ENCODE measurements around the gene MYOC.
"Not testable (repeated sequence)": the region's sequence is repeated elsewhere in the genome, so short reads cannot be mapped to it uniquely, and the experiment has no call there.

Gene MYOC

DNA sequence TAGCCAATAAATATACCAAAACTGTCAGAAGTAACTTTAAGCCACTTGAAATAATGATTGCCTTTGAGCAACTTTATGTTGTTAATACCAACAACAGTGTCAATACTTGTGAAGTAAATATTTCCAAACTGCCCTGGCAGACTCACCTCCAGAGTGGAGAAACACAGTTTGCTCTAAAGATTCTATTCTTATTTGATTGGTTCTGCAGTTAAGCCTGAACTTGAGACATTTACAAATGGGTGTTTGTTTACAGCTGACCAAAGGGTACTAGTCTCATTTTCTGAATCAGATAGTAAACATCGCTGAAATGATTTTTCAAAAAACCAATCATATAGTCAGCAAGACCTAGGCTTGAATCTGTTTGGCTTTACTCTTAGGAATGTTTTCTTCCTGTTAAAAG lies 1.3 kb upstream of the MYOC start:
- no peak for DNase-seq (ENCODE audit: low read depth in 2 of 2)

DNA sequence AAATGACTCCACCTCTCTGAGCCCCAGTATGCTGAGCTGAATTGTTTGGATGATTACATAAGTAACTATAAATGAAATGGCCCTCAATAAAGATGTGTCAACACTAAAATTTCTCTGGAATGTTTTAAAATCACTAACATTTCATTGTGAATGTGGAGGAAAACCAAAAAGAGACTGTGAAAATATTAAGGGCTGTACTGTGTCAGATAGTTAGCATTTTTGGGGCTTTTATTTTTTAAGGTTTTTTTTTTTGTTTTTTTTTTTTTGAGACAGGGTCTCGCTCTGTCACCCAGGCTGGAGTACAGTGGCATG lies 6.3 kb downstream of the MYOC start:
- no peak for DNase-seq (ENCODE audit: low read depth in 2 of 2)

DNA sequence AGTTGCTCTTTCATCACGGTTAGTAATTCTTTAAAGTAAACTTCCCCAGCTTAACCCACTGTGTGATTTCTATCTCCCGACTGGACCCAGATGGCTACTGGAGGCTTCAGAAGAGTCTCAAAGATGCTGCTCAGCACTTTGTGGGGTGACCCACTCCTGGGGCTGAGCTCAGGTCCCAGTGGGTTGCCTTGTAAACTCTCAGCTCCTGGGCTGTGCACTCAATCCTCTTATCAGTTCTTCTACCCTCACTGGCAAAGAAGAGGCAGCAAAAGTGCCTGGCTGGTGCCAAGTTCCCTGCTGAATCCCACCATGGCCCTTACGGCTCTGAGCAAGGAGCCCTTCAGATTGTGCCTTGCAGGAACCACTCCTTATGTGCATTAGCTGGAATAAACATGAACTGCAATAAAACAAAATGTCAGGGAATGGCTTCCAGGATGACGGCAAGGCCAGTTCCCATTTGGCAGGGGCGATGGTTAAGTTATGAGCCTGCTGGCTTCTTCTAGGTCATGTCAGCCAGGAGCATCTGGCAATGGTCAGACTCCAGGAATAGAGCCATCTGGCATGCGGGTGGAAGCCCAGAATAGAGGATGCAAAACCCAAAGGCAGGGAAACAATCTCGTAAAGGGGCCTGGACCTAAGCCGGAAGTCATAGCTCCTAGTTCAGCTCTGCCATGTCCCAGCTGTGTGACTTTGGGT lies 6.8 kb downstream of the MYOC start:
- no peak for DNase-seq (ENCODE audit: low read depth in 2 of 2)

DNA sequence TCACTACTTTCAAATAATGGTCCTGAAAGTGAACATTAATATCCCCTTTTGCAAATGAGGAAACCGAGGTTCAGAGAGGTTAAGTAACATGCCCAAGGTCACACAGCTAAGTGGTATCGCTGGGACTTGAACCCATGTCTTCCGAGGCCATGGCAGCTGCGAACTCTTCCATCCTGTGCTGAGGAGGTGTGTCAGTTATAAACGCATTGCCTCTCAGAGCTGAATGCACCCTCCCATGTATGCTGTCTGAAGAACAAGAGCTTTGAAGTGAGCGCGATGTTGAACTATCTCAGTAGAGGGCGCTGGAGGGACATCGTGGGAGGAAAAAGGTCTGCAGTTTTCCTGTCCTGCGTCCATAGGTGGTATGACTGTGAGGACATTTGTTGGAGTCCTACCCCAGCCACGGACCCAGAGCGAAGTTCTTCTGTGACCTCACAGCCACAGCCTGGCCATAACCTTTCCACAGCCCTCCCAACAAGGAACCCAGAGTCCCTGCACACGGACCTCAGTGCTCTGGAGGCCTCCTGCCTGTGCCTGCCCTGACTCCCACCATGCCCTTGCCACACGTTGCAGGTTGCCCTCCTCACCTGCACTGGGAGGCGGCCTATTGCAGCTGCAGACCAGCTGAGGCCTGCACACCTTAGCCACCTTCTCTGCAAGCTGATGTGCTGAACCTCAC lies 7.5 kb downstream of the MYOC start:
- DNase-seq (ENCODE audit: low read depth in 2 of 2), result peak; percentile 53 to 54

DNA sequence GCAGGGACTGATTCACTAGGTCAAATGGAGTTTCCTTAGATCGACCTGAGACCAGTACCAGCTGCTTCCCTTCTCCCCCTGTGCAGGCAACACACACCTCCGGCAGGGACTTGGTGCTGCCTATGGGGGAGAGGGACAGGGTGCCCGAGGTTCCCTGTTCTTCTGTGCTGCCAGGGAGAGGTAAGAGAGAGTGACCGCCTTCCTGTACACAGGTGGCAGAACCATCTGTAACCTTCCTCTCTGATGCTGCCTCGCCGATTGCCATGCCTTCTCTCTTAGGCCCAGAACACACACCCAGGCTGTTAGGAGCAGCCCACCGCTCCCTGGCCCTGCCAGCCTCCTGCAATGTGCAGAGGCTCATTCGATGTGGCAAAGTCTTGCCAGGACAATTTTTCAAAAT lies 9.3 kb downstream of the MYOC start:
- DNase-seq (ENCODE audit: low read depth in 2 of 2), result no peak

DNA sequence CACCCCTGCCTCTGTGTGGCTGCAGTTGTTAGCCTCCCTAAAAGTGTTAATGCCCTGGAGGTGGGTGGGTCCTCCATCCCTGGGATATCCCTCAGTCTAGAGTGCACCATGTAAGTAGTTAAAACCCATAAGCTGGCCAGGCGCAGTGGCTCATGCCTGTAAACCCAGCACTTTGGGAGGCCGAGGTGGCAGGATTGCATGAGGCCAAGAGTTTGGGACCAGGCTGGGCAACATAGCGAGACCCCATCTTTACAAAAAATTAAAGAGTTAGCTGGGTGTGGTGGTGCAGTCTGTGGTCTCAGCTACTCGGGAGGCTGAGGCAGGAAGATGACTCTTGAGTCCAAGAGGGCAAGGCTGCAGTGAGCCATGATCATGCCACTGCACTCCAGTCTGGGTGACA lies 10.3 kb downstream of the MYOC start:
- no peak for DNase-seq (ENCODE audit: low read depth in 2 of 2)

DNA sequence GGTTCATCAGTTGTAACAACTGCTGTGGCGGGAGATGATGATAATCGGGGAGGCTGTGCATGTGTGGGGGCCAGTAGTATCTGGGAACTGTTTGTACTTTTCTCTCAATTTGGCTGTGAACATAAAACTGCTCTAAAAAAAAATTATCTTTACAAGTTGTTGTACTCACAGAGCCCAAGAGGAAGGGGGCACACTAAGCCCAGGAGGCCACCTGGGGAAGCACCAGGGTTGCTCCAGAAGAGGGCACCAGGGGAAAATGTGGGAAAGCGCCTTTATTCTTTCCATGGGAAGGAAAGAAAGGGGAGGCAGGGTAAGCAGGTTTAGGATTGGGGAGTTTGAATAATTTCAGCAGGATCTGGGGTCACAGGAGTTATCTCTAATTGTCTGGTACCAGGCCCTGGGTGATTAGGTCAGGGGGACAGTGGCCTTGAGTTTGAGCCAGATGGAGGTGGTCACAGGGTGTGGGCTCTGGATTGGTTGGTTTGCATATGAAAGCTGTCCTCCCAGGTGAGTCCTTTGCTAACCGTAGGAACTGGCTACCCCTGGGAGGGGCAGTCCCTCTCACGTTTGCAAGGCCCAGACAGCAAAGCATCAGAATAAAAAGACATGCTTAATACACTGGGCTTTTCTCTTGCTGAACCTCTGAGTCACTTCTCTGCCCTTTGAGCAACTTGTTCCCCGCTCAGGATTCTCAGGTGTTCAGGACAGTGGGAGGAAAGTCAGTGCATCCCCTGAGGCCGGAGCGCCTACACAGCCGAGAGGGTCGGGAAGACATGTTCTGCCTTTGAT lies 11.2 kb downstream of the MYOC start:
- DNase-seq (ENCODE audit: low read depth in 2 of 2), result no peak

DNA sequence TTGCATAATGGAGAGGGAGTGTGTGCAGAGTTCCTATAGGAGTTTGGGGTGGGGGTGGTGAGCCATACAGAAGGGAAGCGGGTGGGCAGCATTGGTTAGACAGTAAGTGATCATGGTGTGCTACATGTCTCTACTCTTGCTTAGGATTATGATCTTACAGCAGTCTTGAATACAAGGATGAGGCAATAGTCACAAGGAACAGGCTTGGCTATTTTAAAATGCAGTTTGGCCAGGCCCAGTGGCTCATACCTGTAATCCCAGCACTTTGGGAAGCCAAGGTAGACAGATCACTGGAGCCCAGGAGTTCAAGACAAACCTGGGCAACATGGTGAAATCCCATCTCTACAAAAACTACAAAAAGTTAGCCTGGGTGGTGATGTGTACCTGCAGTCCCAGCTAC lies 12.3 kb downstream of the MYOC start:
- DNase-seq (ENCODE audit: low read depth in 2 of 2), result no peak

DNA sequence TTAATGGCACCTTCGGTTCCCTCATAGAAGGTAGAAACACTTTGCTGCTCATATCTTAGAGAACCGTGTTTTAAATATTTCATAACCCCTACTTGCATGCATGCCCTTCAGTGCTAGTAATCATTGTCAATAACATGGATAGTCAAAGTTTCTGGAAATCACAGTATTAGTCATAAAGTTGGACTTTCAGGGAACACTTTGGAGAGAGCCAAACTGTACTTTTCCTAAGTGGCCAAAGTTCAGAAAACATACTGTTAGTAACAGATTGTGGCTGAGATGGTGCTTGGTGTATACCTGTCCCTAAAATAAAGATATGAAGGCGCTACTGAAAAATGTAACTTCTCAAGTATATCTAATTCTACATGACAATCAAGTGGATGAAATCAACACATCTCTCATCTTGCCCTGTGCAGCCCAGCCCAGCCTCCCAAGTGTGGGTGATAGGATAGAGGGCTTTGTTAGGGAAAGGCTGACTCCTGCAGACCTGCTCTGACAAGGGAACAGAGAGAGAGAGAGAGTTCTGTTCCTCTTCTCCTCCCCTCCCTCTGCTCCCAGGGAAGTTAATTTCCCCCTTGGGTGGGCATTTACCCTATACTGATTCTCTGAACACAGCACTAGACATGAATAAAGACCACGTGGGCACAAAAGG lies 14.4 kb downstream of the MYOC start:
- no peak for DNase-seq (ENCODE audit: low read depth in 2 of 2)

DNA sequence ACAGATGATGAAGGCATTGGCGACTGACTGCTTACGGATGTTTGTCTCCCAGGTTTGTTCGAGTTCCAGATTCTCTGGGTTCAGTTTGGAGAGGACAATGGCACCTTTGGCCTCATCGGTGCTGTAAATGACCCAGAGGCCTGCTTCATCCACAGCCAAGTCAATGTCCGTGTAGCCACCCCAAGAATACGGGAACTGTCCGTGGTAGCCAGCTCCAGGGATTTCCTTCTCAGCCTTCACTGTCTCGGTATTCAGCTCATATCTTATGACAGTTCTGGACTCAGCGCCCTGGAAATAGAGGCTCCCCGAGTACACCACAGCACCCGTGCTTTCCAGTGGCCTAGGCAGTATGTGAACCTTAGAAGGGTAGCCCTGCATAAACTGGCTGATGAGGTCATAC lies 16.3 kb downstream of the MYOC start:
- no peak for DNase-seq (ENCODE audit: low read depth in 2 of 2)

DNA sequence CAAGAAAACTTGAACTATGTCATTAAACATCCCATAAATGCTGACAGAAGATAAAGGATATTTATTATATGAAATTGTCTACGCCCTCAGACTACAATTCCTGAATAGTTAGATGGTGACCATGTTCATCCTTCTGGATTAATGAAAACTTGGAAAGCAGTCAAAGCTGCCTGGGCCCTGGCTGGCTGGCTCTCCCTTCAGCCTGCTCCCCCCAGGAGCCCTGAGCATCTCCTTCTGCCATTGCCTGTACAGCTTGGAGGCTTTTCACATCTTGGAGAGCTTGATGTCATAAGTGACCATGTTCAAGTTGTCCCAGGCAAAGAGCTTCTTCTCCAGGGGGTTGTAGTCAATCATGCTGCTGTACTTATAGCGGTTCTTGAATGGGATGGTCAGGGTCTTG lies 16.8 kb downstream of the MYOC start:
- DNase-seq (ENCODE audit: low read depth in 2 of 2), result no peak

DNA sequence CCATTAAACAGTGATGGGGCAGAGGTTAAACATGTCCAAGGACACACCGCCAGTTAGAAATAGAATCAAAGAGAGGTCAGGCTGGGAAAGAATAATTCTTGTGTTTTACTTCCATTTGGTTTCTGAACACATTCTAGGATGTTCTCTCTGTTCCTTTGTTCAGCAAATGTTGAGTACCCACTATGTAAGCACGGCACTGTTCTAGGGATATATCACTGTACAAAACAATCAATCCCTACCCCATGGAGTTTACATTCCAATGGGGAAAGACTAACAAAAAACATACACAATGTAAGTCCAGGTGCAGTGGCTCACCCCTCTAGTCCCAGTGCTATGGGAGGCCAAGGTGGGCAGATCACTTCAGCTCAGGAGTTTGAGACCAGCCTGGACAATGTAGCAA lies 24.3 kb downstream of the MYOC start:
- DNase-seq (ENCODE audit: low read depth in 2 of 2), result no peak

DNA sequence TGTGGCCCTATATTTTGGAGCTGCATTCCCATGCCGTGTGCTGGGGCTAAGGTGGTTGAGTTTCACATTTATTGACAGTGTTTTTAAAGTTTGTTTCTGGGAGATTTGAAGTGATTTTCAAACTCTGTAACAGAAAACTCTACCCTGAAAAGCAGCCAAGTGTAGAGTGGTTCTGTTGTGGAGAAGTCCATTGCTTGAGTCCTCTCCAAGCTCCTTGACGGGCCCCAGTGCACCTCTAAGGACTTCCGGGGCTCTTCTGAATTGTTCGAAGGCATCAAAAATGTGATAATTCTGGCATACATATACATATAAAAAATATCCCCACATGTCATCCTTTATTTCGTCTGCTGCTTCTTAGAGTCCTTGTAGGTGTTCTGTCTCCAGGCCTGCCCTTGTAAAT lies 25.5 kb downstream of the MYOC start:
- no peak for DNase-seq (ENCODE audit: low read depth in 2 of 2)

DNA sequence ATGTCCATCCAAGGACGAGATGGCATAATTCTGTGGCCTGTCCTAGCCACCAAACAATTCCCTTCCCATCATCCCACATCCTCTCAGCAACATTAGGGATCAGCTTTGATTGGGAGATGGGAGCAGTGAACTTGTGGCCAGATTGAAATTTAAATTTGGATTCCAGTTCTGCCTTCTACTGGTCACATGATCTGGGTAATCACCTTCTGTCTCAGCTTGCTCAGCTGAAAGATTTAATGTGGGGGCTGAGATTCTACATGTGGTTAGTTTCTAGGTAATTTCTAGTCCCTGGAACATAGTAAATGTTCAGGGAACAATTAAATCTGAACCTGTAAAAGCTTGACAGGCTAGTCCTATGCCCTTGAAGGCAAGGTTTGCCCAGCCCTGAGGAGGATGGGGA lies 27.3 kb downstream of the MYOC start:
- DNase-seq (ENCODE audit: low read depth in 2 of 2), result no peak

DNA sequence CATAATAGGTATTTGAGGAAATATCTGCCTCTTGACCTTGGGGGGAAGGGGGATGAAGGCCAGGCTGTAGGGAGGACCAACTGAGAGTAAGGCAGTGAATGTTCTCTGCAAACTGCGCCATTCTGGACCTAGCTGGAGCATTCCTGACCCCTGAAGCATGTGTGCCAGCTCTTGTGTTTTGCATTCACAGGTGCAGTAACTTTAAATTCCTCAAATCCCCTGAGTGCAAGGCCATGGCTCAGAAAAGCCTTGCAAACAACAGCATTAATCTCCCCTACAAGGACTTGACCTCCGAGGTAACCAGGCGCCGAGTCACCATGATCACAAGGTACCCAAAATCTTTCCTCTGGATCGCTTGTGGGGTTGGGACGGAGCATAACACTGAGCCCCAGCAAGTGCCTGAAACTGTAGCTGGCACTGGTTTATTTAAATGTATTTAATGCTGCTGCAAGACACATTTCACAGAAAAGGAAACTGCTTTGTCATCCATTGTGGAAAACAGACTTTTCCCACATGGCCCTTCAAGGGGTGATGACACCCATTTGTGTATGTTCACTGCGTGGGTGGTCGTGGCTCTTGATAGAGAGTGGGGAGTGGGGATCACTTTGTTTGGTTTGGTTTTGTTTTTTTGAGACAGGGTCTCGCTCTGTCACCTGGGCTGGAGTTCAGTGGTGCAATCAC lies 28.7 kb downstream of the MYOC start:
- DNase-seq (ENCODE audit: low read depth in 2 of 2), result no peak

DNA sequence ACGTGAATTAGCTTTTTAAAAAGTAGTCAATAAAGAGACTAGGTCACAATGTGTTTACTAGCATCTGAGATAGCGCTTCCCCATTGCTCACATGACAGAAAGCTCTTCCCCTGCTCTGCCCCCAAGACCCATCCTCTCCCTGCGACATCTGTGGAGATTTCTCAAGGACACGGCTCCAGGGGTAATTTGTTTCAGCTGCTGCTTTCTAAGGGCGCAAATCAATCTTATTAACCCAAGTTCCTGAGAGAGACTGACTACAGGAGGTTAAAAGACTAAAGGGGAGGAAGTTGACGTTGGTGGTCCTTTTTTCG lies 30.4 kb downstream of the MYOC start, which contains the start of gene MYOCOS:
Gene MYOCOS (plus strand): TSS at position 92 of the 311 bp plus-strand sequence. CDS start 1,641 bp downstream, outside the sequence.
- no peak for DNase-seq (ENCODE audit: low read depth in 2 of 2)

DNA sequence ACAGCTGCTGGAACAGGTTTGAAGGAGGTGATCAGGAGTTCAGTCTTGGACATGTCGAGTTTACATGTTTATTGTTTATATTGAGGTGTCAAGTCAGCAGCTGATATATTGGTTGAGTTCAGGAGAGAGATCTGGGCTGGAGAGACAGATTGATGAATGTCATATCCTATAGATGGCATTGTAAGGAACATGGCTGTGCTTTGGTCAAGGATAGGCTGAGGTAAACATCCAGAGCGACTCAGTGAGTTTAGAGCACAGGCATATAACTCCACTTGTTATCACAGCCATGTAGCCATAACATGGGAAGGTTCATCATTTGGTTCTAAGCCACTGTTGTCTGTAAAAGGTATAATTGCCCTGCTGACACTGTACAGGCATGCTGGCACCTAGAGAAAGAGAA lies 35.9 kb downstream of the MYOC start:
- DNase-seq (ENCODE audit: low read depth in 2 of 2), result no peak

DNA sequence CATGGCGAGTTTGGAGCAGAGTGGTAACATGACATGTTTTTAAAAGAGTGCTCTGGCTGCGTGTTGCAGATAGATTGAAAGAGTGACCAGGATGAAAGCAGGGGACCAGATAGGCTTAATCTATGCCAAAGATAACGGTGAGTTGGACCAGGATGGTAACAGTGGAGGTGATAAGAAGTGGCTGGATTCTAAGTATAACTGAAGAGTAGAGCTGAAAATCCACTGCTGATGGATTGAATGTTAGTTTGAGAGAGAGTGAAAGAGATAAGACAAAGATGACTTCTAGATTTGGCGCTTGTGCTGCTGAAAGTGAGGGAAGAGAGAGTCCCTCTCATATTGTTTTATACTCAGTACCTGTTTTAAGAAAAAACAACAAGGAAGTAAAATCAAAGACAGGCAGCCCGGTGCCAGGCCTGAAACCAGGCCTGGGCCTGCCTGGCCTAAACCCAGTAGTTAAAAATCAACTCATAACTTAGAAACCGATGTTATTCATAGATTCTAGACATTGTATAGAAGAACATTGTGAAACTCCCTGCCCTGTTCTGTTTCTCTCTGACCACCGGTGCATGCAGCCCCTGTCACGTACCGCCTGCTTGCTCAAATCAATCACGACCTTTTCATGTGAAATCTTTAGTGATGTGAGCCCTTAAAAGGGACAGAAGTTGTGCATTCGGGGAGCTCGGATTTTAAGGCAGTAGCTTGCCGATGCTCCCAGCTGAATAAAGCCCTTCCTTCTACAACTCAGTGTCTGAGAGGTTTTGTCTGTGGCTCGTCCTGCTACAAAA lies 37.2 kb downstream of the MYOC start:
- DNase-seq (ENCODE audit: low read depth in 2 of 2), result not testable (repeated sequence)

DNA sequence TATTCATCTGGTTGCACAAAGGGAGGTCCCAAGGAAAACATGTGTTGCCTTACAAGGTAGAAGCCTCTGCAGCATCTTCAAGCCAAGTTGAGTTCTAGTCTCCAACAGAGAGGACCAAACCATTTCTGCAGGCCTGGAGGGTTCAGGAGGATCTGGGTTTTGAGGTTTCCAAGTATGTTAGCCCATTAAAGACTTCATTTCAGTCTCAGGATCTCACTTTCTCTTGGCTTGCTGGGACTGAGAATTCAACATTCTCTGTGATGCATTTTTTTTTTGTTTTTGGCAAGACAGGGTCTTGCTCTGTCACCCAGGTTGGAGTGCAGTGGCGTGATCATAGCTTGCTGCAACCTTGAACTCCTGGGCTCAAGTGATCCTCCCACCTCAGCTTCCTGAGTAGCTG lies 39.2 kb downstream of the MYOC start:
- no peak for DNase-seq (ENCODE audit: low read depth in 2 of 2)

DNA sequence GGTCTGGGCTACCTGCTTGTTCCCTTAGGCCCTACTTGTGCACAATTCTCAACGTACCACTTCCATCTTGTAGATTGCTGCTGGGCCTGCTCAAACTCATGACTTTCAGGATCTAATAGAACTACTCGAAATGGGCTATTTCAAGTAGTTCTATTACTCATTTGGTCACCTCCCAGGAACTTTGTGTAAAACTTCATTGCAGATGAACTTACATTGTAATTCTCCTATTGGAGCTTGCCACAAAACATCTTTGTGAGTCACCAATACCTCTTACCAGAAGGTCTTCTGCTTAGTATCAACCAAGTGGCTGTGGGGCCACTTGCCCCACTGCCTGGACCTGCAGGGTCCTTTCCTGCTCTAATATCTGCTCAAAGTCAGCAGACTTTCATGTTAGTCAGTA lies 41.2 kb downstream of the MYOC start:
- no peak for DNase-seq (ENCODE audit: low read depth in 2 of 2)

DNA sequence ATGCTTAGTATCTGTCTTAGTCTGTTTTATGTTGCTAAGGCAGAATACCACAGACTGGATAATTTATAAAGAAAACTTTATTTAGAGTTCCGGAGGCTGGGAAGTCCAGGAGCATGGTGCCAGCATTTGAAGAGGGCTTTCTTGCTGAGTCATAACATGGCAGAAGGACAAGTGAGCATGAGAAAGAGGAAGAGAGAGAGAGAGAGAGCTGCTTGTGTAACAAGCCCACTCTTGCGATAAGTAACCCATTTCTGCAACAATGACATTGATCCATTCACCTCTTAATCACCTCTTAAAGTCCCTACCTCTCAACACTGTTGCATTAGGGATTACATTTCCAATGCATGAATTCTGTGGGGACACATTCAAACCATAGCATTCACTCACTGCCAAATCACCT lies 42.1 kb downstream of the MYOC start:
- DNase-seq (ENCODE audit: low read depth in 2 of 2), result no peak

Data from stimulated activated CD4-positive, alpha-beta T cell treated with anti-CD3 and anti-CD28 coated beads, Interleukin-4, amount 100 ng/mL, for 48 hours (primary cell).